H1 (cell line): Measurements from ENCODE around the gene NKAIN2. TPM values are rescaled to one million over a fixed set of nuclear protein-coding genes. Genes with fewer than 3 reads are reported as not detected.

Experiments used
- CTCF ChIA-PET: fragments of 300-600 bp; sonication (Branson Sonifier 250); formaldehyde crosslinking; loops from one replicate; lab custom pipeline; 2021; ENCODE audit not compliant: partially characterized antibody; lab: Charles Lee
- POLR2A ChIA-PET: fragments of 300-600 bp; sonication (Branson Sonifier 250); formaldehyde crosslinking; loops from one replicate; lab custom pipeline; 2021; ENCODE audit warnings: inconsistent platforms; ENCODE audit not compliant: partially characterized antibody; lab: Charles Lee
- DNase-seq, 2 experiments: peaks; one replicate each; pipeline versions ENCODE4 v3.0.0 to v3.0.0-alpha.2; 2010 to 2022; ENCODE audit warnings: low spot score in 2 of 2, low read depth in 1 of 2, mixed read lengths in 1 of 2
- FAIRE-seq: peaks from 2 replicates; lab custom pipeline; 2011; peaks lifted over from hg19 to GRCh38; lab: Jason Lieb, UNC
- H2AFZ ChIP-seq: 2 replicates; pipeline ENCODE4 v1.8.1; 2012; ENCODE audit warnings: low read length, inconsistent platforms
- H2AK5ac ChIP-seq: 2 replicates; pipeline ENCODE4 v1.6.1; 2013; ENCODE audit warnings: low read depth, low read length
- H2BK120ac ChIP-seq: replicated peaks from 2 replicates; pipeline ENCODE3; 2013; ENCODE audit warnings: low read depth, low read length, inconsistent platforms
- H2BK12ac ChIP-seq: 2 replicates; pipeline ENCODE4 v1.6.1; 2013; ENCODE audit warnings: low read depth, low read length
- H2BK15ac ChIP-seq: 2 replicates; pipeline ENCODE4 v1.6.1; 2013; ENCODE audit warnings: low read length
- H2BK20ac ChIP-seq: 2 replicates; pipeline ENCODE4 v1.6.1; 2013; ENCODE audit warnings: low read length
- H2BK5ac ChIP-seq: 2 replicates; pipeline ENCODE4 v1.6.1; 2013; ENCODE audit warnings: low read depth, low read length
- H3K14ac ChIP-seq: 2 replicates; pipeline ENCODE4 v1.6.1; 2013; ENCODE audit warnings: inconsistent platforms; ENCODE audit not compliant: insufficient read length
- H3K18ac ChIP-seq: 2 replicates; pipeline ENCODE4 v1.6.1; 2013; ENCODE audit warnings: low read length; ENCODE audit errors: extremely low read depth
- H3K23ac ChIP-seq: 2 replicates; pipeline ENCODE4 v1.6.1; 2013; ENCODE audit warnings: inconsistent platforms; ENCODE audit not compliant: insufficient read length
- H3K23me2 ChIP-seq: 2 replicates; pipeline ENCODE4 v1.6.1; 2013; ENCODE audit warnings: low read depth, low read length
- H3K27ac ChIP-seq: 2 replicates; pipeline ENCODE4 v1.6.1; 2011; ENCODE audit warnings: low read depth, low read length, inconsistent platforms
- H3K27me3 ChIP-seq, 4 experiments: replicated peaks in 1 of 4; 1 replicate in 1 of 4; 2 replicates in 3 of 4; pipeline versions ENCODE4 v1.6.1 to v1.8.1; 2011 to 2013; ENCODE audit warnings: low read length in 3 of 4, mild to moderate bottlenecking in 3 of 4, inconsistent platforms in 2 of 4, mixed read lengths in 2 of 4, moderate library complexity in 1 of 4; ENCODE audit not compliant: control insufficient read depth in 3 of 4, insufficient read depth in 3 of 4; ENCODE audit errors: extremely low read depth in 1 of 4
- H3K36me3 ChIP-seq, 4 experiments: 2 replicates each; pipeline versions ENCODE4 v1.6.1 to v1.8.1; 2011 to 2013; ENCODE audit warnings: mild to moderate bottlenecking in 4 of 4, low read length in 3 of 4, moderate library complexity in 2 of 4, control low read depth in 1 of 4, inconsistent platforms in 1 of 4; ENCODE audit not compliant: insufficient read depth in 4 of 4, control insufficient read depth in 2 of 4
- H3K4ac ChIP-seq: replicated peaks from 2 replicates; pipeline ENCODE3; 2013; ENCODE audit warnings: low read length, low read depth, mixed read lengths, inconsistent platforms; ENCODE audit not compliant: insufficient read length
- H3K4me1 ChIP-seq, 4 experiments: replicated peaks in 1 of 4; 1 replicate in 1 of 4; 2 replicates in 3 of 4; pipeline versions ENCODE4 v1.6.1 to v1.8.1; 2011 to 2013; ENCODE audit warnings: low read length in 3 of 4, inconsistent platforms in 2 of 4, mixed read lengths in 1 of 4; ENCODE audit not compliant: insufficient read depth in 4 of 4, control insufficient read depth in 3 of 4
- H3K4me2 ChIP-seq, 2 experiments: 2 replicates each; pipeline versions ENCODE4 v1.6.1 to v1.8.1; 2011 to 2013; ENCODE audit warnings: low read depth in 2 of 2, low read length in 2 of 2, control low read depth in 1 of 2, inconsistent platforms in 1 of 2, mild to moderate bottlenecking in 1 of 2; ENCODE audit not compliant: insufficient read depth in 1 of 2
- H3K4me3 ChIP-seq, 4 experiments: fragments of 200-600, 300-600 bp in 1 of 4; sonication (generic), shearing (Covaris generic), sonication (Bioruptor Twin) in 1 of 4; 2 replicates each; pipeline versions ENCODE4 v1.5.1 to v1.8.1; 2011 to 2016; ENCODE audit warnings: low read length in 4 of 4, low read depth in 3 of 4, control low read depth in 2 of 4, inconsistent platforms in 2 of 4, mild to moderate bottlenecking in 2 of 4, mixed read lengths in 1 of 4, moderate library complexity in 1 of 4; ENCODE audit not compliant: insufficient read depth in 2 of 4; ENCODE audit errors: extremely low read depth in 1 of 4
- H3K56ac ChIP-seq: replicated peaks from 2 replicates; pipeline ENCODE3; 2013; ENCODE audit warnings: low read depth, mild to moderate bottlenecking, mixed read lengths, low read length, inconsistent platforms; ENCODE audit not compliant: insufficient read length
- H3K79me1 ChIP-seq: 2 replicates; pipeline ENCODE4 v1.6.1; 2013; ENCODE audit warnings: low read depth, low read length, control low read depth
- H3K79me2 ChIP-seq, 2 experiments: 2 replicates each; pipeline versions ENCODE4 v1.6.1 to v1.8.1; 2012 to 2013; ENCODE audit warnings: low read length in 2 of 2, mild to moderate bottlenecking in 2 of 2, inconsistent platforms in 1 of 2; ENCODE audit not compliant: insufficient read depth in 2 of 2, control insufficient read depth in 1 of 2
- H3K9ac ChIP-seq, 4 experiments: replicated peaks in 1 of 4; 1 replicate in 1 of 4; 2 replicates in 3 of 4; pipeline versions ENCODE4 v1.6.1 to v1.8.1; 2011 to 2013; ENCODE audit warnings: low read depth in 3 of 4, low read length in 3 of 4, control low read depth in 2 of 4, mild to moderate bottlenecking in 2 of 4, moderate library complexity in 2 of 4, inconsistent platforms in 1 of 4; ENCODE audit errors: extremely low read depth in 1 of 4
- H3K9me3 ChIP-seq, 2 experiments: 2 replicates each; pipeline versions ENCODE4 v1.6.1 to v1.8.1; 2012 to 2013; ENCODE audit warnings: mild to moderate bottlenecking in 2 of 2, moderate library complexity in 2 of 2, control low read depth in 1 of 2, inconsistent platforms in 1 of 2, low read depth in 1 of 2, low read length in 1 of 2, mixed read lengths in 1 of 2; ENCODE audit not compliant: insufficient read depth in 2 of 2
- H4K20me1 ChIP-seq, 2 experiments: replicated peaks in 1 of 2; 2 replicates each; pipeline versions ENCODE3 to v1.8.1; 2011 to 2013; ENCODE audit warnings: inconsistent platforms in 2 of 2, low read length in 2 of 2, mild to moderate bottlenecking in 1 of 2; ENCODE audit not compliant: insufficient read depth in 2 of 2, control insufficient read depth in 1 of 2
- H4K5ac ChIP-seq: 2 replicates; pipeline ENCODE4 v1.6.1; 2013; ENCODE audit warnings: low read length, low read depth, mixed read lengths, inconsistent platforms; ENCODE audit not compliant: insufficient read length
- H4K8ac ChIP-seq: 2 replicates; pipeline ENCODE4 v1.8.0; 2013; ENCODE audit warnings: mild to moderate bottlenecking, moderate library complexity, low read length, inconsistent platforms; ENCODE audit not compliant: insufficient read depth; ENCODE audit errors: extremely low read depth
- H4K91ac ChIP-seq: replicated peaks from 2 replicates; pipeline ENCODE3; 2013; ENCODE audit warnings: low read length, mixed read lengths, inconsistent platforms; ENCODE audit not compliant: insufficient read length
- ATF2 ChIP-seq: IDR thresholded peaks from 2 replicates; pipeline ENCODE4 v1.6.1; 2012; ENCODE audit warnings: low read length, inconsistent platforms
- BACH1 ChIP-seq: IDR thresholded peaks from 2 replicates; pipeline ENCODE4 v1.6.1; 2012; ENCODE audit warnings: low read length, improper control_type of control experiment
- CREB1 ChIP-seq: IDR thresholded peaks from 2 replicates; pipeline ENCODE4 v1.6.1; 2012; ENCODE audit warnings: inconsistent platforms
- CTBP2 ChIP-seq: IDR thresholded peaks from 2 replicates; pipeline ENCODE4 v1.7.0; 2011; ENCODE audit warnings: borderline replicate concordance, mild to moderate bottlenecking, moderate library complexity, mixed read lengths, low read length; ENCODE audit not compliant: insufficient read depth, insufficient read length
- HDAC2 ChIP-seq, 2 experiments: fragments of 300-600 bp in 1 of 2; sonication (generic) in 1 of 2; IDR thresholded peaks; 2 replicates each; pipeline ENCODE4 v1.6.1; 2011 to 2012; ENCODE audit warnings: low read depth in 2 of 2, low read length in 2 of 2, mild to moderate bottlenecking in 2 of 2, moderate library complexity in 2 of 2, borderline replicate concordance in 1 of 2, inconsistent platforms in 1 of 2
- JUND ChIP-seq: IDR thresholded peaks from 2 replicates; pipeline ENCODE4 v1.6.1; 2011; ENCODE audit warnings: mild to moderate bottlenecking, improper control_type of control experiment, low read length
- SUZ12 ChIP-seq: fragments of 200-600 bp; sonication (generic); IDR thresholded peaks from 2 replicates; pipeline ENCODE4 v1.6.1; 2012; ENCODE audit warnings: mild to moderate bottlenecking, inconsistent platforms, low read length, moderate library complexity, mixed read lengths
- WGBS, 2 experiments: shearing (Covaris generic) in 1 of 2; methylation state at CpG; one replicate each; pipeline versions ENCODE4 v1.1.6 to v1.1.7; 2013 to 2015; ENCODE audit warnings: low lambda C conversion rate in 2 of 2, mixed read lengths in 2 of 2, inconsistent platforms in 1 of 2, low coverage in 1 of 2, missing lambda C conversion rate in 1 of 2; ENCODE audit not compliant: insufficient replicate concordance in 2 of 2, insufficient coverage in 1 of 2, insufficient read length in 1 of 2; ENCODE audit errors: extremely low coverage in 1 of 2, missing lambda C conversion rate in 1 of 2; 5-methylcytosine and 5-hydroxymethylcytosine counted together
- polyA plus RNA-seq, 7 experiments: library from polyadenylated mRNA; depleted of rRNA in 3 of 7; stranded (reverse) in 5 of 7; unstranded in 2 of 7; fragments of >200 nt in 5 of 7; fragments of 200-250 nt in 2 of 7; gene quantifications; 1 replicate in 5 of 7; 2 replicates in 1 of 7; 4 replicates in 1 of 7; pipeline versions ENCODE4 v1.2.1 to v1.2.3, GENCODE V29; 2011 to 2013; ENCODE audit warnings: missing spikeins in 2 of 7, mixed read lengths in 2 of 7
- total RNA-seq: library from RNA; stranded (reverse); fragmentation: NEBNext Ultra II Directional; extraction: Animal tissue kit (Norgen Biotek cat#: 25700); gene quantifications from 2 replicates; pipeline ENCODE4 v1.2.1, GENCODE V29; 2021
- TF ChIP-seq, protein P1 (sequence below), 3 experiments: IDR thresholded peaks; 1 replicate in 2 of 3; 2 replicates in 1 of 3; pipeline versions ENCODE4 v1.5.1 to v1.6.1; 2011; ENCODE audit warnings: low read length in 3 of 3, mild to moderate bottlenecking in 3 of 3, inconsistent platforms in 2 of 3, low read depth in 1 of 3, moderate library complexity in 1 of 3; ENCODE audit not compliant: insufficient read depth in 1 of 3; ENCODE audit errors: control extremely low read depth in 1 of 3
- TF ChIP-seq, protein P2 (sequence below): IDR thresholded peaks from 2 replicates; pipeline ENCODE4 v1.6.1; 2011; ENCODE audit warnings: low read depth, mild to moderate bottlenecking, low read length; ENCODE audit not compliant: insufficient read depth

Gene NKAIN2
- total and polyA plus RNA-seq, 2 of the 8 experiments (the other 6 are each of a cell fraction or from before 2014, with no cell fraction given) = 0.20 to 0.34 TPM

DNA sequence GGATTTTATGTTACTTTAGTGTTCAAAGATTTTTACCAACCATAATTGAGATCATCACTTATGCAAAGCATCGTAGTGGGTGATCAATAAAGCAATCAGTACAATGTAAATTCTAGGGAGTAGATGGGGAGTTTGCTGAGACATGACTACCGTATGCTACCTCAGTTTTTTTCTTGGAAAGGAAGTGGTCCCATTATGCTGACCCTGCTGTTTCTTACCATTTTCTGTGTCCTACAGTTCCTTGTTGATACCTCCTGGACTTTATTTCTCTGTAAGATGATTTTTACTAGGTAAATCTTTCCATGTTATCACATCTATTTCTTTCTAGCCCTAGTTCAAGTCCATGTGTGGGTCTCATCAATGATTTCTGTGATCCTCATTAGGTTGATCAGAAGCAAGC lies 19.3 kb upstream of the NKAIN2 start:
- H2BK15ac ChIP-seq = no peak overlapping the region
- H4K20me1 ChIP-seq = no peaks in the 10 kb centered on the region
- H3K56ac ChIP-seq = no peak overlapping the region
- no peaks in the 10 kb centered on the region for H3K23me2 ChIP-seq
- no peak for FAIRE-seq
- H2AFZ ChIP-seq = no peak overlapping the region
- no peak overlapping the region for H2BK20ac ChIP-seq
- no peaks in the 10 kb centered on the region for H3K9me3 ChIP-seq
- no peak for DNase-seq
- H3K36me3 ChIP-seq = no peaks in the 10 kb centered on the region
- H4K8ac ChIP-seq = no peak overlapping the region
- H3K4me3 ChIP-seq = no peak overlapping the region
- no peaks in the 10 kb centered on the region for H3K27me3 ChIP-seq
- WGBS, 2 experiments = 93% methylated on average over 2 of the region's 2 CpGs; no CpG with 5 or more reads in 1 of the 2 experiments
- H2AK5ac ChIP-seq = no peak overlapping the region
- no peak overlapping the region for H2BK120ac ChIP-seq
- no peak overlapping the region for H3K4ac ChIP-seq
- no peak overlapping the region for H3K14ac ChIP-seq
- H3K4me1 ChIP-seq = no peaks in the 10 kb centered on the region
- H3K18ac ChIP-seq = no peak overlapping the region
- no peaks in the 10 kb centered on the region for H3K79me1 ChIP-seq
- no peak overlapping the region for H2BK5ac ChIP-seq
- POLR2A ChIA-PET = no interaction called here
- H3K9ac ChIP-seq = no peak overlapping the region
- no peak overlapping the region for H3K27ac ChIP-seq
- no peak overlapping the region for H2BK12ac ChIP-seq
- no peaks in the 10 kb centered on the region for H3K79me2 ChIP-seq
- H4K91ac ChIP-seq = no peak overlapping the region
- H4K5ac ChIP-seq = no peak overlapping the region
- H3K4me2 ChIP-seq = no peak overlapping the region
- CTCF ChIA-PET = no interaction called here
- no peak overlapping the region for H3K23ac ChIP-seq
- no peak for TF ChIP-seq JUND
- no peak for TF ChIP-seq CTBP2
- no peak for TF ChIP-seq CREB1
- TF ChIP-seq HDAC2 (IDR thresholded peaks at IDR 0.05; ENCODE audit: borderline replicate concordance in 1 of 2, low read depth in 2 of 2, low read length in 2 of 2) = no peak
- TF ChIP-seq ATF2 = no peak
- TF ChIP-seq, protein P1, sequence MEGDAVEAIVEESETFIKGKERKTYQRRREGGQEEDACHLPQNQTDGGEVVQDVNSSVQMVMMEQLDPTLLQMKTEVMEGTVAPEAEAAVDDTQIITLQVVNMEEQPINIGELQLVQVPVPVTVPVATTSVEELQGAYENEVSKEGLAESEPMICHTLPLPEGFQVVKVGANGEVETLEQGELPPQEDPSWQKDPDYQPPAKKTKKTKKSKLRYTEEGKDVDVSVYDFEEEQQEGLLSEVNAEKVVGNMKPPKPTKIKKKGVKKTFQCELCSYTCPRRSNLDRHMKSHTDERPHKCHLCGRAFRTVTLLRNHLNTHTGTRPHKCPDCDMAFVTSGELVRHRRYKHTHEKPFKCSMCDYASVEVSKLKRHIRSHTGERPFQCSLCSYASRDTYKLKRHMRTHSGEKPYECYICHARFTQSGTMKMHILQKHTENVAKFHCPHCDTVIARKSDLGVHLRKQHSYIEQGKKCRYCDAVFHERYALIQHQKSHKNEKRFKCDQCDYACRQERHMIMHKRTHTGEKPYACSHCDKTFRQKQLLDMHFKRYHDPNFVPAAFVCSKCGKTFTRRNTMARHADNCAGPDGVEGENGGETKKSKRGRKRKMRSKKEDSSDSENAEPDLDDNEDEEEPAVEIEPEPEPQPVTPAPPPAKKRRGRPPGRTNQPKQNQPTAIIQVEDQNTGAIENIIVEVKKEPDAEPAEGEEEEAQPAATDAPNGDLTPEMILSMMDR (IDR thresholded peaks at IDR 0.05; ENCODE audit: control extremely low read depth in 1 of 3, insufficient read depth in 1 of 3, low read depth in 1 of 3, low read length in 3 of 3) = no peak
- no peak for TF ChIP-seq SUZ12
- TF ChIP-seq, protein P2, sequence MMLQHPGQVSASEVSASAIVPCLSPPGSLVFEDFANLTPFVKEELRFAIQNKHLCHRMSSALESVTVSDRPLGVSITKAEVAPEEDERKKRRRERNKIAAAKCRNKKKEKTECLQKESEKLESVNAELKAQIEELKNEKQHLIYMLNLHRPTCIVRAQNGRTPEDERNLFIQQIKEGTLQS = no peak
- no peak for TF ChIP-seq BACH1
